HG03439 (cell line): ENCODE data around the gene PLA2G4B.

Experiments used
- ATAC-seq: cut with Tn5 transposase; IDR thresholded peaks from one replicate; pipeline ENCODE4 v1.9.1; 2021; ENCODE audit warnings: mild to moderate bottlenecking, moderate library complexity; ENCODE audit not compliant: unreplicated experiment

PLA2G4B gene

GRCh38 chr15:41869770-41870688 is 31.4 kb downstream of the PLA2G4B start:
- no peak for ATAC-seq

DNA sequence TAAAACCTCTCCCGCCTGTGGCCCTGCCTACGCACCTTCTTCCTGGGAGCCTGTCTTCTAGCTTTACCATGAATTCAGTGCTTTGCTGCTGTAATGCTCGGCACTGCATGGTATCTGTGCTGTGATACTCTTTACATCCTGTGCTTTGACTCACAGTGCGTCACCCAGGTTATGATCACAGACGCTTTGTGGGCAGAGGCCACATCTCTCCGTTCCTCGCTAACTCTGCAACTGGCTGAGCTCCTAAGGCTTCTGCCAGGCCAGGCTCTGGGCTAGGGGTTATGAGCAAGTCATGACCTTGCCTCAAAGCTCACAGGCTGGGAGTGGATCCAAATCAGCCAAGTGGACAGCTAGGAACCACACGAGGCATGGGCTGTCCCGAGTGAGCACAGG is 32.0 kb downstream of the PLA2G4B start:
- no peak for ATAC-seq

DNA sequence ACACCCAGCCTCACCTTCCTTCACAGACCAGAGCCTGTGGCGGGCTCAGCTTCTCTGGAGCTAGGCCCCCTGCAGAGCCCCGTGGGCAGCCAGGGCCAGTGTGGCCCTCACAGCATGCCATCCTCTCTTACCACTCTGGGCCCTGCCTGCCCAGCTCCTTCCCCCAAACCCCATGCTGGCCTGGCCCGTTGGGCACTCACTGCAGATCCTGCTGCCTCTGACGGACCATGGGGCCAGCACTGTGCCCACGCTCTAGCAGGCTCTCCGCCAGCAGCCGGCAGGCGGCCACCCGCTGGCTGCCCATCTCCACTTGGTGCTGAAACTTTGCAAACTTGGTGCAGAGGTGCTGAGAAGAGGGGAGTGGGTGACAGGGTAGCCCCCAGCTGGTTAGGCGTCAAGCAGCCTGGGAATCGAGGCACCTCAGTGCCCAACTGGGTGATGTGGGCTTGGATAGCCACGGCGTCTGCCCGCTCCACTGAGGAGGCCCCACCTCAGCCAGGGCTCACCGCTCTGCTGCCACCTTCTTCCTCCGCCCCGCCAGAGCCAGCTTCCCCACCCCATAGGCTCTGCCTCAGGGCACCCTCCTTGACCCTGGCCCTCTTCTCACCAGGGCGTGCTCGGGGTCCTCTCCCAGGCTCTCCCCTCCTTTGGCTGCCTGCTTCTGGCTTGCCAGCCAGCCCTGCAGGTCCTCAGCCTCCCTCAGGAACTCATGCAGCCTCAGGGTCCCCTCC is 32.7 kb downstream of the PLA2G4B start:
- no peak for ATAC-seq

- no peak for ATAC-seq
These were observed 33.6 kb downstream of the PLA2G4B start for GRCh38 chr15:41872166-41872747.

DNA sequence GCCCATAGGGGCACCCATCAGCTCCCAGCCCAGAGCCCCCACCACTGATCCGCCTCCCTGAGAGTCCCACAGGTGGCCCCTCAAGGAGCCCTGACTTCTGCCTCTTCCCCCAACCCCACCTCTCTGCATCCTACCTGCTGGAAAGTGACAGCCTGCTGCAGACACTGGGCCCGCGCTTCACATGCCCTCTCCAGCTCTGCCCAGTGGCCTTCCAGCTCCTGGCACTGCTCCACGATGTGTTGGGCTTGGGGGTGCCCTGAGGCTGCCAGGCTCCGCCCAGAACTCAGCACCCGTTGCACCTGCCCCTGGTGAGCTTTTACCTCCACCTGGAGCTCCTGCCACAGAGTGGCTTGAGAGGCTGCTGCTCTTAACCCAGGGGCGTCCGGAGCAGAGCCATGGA is 35.1 kb downstream of the PLA2G4B start:
- no peak for ATAC-seq

DNA sequence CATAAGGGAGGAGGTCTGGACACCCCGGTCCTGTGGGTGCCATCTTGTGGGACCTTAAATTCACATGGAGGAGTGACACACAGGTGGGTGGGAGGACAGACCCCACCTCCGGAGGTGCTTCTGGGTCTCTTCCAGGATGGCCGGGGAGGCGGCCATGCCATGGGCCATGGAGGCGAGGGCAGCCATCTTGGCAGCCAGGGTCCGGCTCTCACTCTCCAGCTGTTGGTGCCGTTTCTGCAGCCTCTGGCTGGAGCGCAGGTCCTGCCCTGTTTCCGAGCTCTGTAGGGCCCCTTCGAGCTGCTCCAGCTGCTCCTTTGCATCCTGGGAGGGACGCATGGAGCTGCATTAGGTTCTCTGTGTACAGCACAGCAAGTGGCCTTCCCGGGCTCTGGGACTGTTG is 36.1 kb downstream of the PLA2G4B start:
- no peak for ATAC-seq

DNA sequence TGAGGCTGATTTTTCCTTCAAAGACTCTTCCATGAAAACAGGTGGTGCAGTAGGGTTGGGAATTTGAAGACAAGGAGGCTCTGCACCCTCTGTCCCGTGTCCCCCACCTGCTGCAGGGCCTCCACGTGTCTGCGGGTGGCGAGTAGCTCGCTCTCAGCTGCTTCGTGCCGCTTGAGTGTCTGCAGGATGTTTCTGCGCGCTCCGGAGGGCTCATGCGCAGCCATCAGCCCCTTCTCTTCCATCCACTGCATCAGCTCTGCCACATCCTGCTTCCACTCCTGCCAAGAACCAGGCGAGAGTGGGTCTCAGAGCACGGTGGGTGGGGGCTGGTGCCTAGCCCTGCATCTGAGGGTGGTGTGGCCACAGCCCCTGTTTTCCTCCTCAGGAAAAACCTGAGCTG is 37.4 kb downstream of the PLA2G4B start:
- no peak for ATAC-seq

DNA sequence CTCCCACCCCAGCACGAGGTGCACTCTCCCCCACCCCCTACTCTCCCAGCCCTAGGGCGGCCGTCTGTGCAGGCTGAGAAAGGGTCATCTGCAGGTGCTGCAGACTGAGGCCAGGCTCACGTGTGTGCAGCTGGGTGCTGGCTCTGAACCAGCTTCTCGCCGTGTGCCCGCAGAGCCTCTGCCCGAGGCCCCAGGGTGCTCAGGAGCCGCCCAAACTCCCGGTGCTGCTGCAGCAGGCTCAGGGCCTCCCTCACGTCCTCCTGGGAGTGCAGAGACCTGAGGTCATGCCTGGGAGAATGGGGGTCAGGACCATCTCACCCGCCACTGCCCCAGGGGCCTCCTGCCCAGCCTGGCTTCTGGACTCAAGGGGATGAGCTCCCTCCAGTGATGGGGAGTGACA is 38.0 kb downstream of the PLA2G4B start:
- no peak for ATAC-seq

GRCh38 chr15:41877631-41878354 is 39.1 kb downstream of the PLA2G4B start:
- ATAC-seq, result no peak

DNA sequence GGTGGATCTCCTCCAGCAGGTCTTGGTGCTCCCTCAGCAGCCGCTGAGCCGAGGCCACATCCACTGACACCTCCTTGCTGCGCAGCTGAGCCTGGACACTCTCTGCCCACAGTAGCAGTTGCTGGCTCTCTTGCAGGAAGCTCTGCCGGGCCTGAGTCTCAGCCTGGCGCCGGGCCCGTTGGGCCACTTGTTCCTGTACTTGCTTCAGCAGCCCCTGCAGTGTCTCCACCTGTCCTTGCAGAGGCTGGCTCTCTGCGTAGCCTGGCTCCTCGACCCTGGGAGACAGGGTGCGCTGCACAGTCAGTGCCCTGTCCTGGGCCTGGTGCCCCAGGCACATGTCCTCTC is 39.7 kb downstream of the PLA2G4B start:
- ATAC-seq, result no peak

DNA sequence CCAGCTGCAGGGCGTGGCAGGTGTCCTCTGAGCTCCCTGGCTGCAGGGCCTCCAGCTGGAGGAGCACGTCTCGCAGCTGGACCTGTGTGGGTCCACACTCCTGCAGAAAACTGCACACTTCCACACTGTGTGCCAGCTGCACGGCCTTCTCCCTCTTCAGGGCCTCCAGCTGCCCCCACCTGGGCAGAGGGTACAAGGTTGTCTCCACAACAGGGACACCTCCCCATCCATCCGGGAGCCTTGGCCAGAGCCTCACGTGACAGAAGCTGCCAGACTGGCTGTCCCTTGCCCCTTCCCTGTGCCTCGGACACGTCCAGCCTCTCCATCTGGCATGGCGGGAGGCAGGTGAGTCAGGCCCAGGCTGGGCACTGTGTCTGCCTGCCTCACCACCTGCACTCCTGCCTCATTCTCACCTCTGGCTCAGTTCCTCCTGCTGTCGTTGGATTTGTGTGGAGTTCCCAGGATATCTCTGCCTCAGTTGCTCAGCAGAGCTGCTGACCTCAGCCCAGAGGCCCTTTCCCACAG is 40.7 kb downstream of the PLA2G4B start:
- no peak for ATAC-seq

DNA sequence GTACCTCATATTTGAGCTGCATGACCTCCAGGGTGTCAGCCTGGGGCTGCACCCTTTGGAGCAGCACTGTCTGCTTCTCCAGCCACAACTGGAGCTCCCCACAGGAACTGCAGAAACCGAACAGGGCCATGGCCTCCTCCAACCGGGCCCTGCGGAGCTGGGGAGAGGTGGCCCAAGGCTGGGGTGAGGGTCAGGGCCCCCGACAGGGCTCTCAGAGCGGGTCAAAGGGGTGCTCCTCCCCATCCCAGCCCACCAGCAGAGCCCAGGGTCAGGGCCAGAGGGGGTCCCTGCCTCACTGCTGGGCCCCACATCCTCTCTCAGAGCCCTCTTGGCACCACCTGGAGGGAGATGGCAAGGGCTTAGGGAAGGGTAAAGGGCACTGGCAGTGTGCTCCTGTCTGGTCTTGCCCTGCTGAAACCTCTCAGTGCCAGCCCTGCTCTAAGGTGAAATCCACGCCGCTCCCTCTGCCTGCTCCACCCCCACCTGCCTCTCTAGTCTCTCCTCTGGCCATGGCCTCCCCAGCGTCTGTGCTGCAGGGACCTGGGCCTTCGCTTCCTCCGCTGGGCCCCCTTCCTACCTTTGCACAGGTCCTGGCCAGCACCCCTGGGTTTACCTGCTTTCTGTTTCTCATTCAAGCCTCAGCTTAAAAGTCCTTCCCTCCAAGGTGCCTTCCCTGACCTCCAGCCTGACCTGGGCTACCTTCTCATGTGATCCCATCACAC is 41.7 kb downstream of the PLA2G4B start:
- no peak for ATAC-seq

- ATAC-seq, result no peak
These were observed 42.4 kb downstream of the PLA2G4B start for GRCh38 chr15:41881086-41881485.

DNA sequence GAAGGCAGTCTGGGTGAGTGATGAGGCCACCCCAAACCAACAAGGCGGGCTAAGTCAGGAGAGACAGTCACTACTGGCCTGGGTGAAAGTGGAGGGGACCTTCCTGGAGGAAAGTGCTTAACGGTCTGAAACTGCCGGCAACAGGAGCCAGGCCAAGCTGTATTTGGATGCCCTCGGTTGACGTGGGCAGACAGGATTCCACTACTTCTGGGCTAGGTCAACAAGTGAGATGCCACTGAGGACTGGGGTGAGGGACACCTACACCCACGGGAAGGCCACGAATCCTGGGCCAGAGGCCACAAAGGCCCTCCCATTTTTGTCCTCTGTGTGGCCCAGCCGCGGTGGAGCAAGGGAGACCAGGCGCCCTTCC is 42.9 kb downstream of the PLA2G4B start:
- ATAC-seq, result no peak

DNA sequence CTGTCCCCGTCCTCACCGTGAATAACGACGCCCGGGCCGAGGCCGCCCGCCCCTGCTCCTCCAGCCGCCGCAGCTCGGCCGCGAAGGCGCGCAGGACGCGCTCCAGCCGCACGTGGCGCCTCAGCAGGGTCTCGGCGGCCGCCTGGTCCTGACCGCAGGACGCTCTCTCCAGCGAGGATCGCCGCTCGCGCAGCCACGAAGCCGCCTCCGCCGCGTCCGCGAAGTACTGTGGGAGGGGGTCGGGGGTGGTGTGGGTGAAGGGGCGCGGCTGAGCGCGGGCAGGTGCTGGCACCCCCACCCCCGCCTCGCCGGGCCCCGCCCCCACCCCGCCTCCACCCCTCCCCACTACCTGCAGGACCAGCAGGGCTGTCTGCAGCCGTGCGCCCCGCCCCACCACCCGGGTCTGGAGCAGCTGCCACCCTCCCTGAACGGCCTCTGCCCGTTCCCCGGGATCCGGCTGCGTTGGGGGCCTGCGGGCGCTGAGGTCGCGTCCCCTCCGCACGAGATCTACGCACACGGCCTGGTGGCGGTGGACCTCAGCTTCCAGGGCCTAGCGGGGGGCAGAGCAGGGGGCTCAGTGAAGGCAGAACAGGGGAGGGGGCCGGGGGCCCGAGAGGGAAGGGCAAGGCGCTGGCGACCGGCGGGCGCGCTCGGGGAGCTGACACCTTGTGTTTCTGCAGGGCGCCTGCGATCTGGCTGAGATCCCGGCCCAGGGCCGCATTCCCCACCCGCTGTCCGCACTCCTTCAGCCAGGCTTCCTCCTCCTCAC is 43.5 kb downstream of the PLA2G4B start:
- ATAC-seq, result no peak

DNA sequence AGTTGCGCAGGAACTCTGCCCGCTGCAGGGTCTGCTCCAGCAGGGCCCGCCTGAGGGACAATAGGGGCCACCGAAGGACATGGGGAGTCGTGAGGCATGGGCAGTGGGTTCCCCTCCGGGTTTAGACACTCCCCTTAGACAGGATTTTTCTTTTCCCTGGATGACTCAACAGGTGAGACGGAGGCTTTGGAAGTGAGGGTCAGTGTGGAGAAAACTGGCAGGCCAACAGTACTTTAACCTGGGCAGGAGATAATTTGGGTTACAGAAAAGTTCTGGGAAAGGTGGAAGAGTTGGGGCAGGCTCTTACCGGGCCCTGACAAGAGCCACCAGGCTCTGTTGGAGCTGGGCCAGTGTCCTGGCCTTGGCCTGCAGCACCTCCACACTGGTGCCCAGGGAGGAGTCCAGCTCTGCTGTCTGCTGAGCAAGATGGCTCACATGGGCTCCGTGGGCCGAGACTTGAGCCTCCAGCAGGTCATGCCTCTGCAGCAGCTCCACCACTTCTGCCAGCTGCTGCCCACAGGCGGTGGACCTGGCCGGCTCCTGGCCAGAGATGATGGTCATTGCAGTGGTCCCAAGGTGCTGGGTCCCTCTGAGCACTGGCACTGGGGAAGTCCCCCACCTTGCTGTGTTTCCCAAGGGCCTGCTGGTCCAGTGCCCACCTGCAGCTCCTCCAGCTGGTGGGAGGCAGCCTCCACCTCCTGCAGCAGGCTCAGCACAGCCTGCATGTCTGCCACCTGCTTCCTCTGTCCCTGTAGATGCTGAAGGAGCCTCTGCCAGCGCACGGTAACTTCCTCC is 44.2 kb downstream of the PLA2G4B start:
- ATAC-seq, result no peak

GRCh38 chr15:41883484-41883825 is 44.8 kb downstream of the PLA2G4B start:
- ATAC-seq, result no peak

GRCh38 chr15:41884458-41884857 is 45.8 kb downstream of the PLA2G4B start:
- no peak for ATAC-seq

DNA sequence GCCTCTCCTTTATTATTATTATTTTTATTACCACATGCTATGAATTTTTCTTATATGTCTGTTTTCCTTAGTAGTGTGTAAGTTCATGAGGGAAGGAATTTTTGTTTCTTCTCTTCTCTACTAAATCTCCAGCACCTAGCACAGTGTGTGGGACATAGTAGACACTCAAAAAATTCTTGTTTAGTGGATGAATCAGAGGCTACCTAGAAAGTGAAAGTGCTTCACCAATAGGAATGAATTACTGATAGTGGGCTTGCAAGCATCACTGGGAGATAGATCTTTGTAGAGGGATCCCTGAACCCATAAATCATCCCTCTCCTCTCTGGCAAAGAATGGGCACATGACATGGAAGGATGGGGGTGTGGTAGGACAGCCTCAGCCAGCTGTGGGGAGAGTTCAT is 46.7 kb downstream of the PLA2G4B start:
- no peak for ATAC-seq
